Spleen (tissue), 7 donors: ENCODE measurements around the gene AQP3.
"Not testable (repeated sequence)": the region's sequence is repeated elsewhere in the genome, so short reads cannot be mapped to it uniquely, and the experiment has no call there.

ENCODE experiments used
- POLR2A ChIP-seq, 3 donors: fragments of 450-650 bp; IDR thresholded peaks; one replicate each; pipeline ENCODE4 v1.5.1; 2017; ENCODE audit warnings: antibody characterized with exemption in 3 of 3, mild to moderate bottlenecking in 1 of 3
- TF ChIP-seq, protein P1 (sequence below), 11 experiments: fragments of 200-600 bp in 7 of 11; fragments of 450-650 bp in 4 of 11; sonication (generic) in 4 of 11; IDR thresholded peaks in 8 of 11; conservative IDR thresholded peaks in 3 of 11; 1 replicate in 7 of 11; 2 replicates in 4 of 11; pipeline versions ENCODE4 v1.4.0 to v1.8.0; 2016 to 2021; ENCODE audit warnings: antibody characterized with exemption in 11 of 11, inconsistent platforms in 4 of 11, mild to moderate bottlenecking in 1 of 11
- donor health status: DM: no; HTN: no; CAD: no; lungs with moderate emphysema.
- donor health status: DM: no; HTN: no; CAD: no.
- donor health status: DM: no; HTN: no; CAD: no.

DNA sequence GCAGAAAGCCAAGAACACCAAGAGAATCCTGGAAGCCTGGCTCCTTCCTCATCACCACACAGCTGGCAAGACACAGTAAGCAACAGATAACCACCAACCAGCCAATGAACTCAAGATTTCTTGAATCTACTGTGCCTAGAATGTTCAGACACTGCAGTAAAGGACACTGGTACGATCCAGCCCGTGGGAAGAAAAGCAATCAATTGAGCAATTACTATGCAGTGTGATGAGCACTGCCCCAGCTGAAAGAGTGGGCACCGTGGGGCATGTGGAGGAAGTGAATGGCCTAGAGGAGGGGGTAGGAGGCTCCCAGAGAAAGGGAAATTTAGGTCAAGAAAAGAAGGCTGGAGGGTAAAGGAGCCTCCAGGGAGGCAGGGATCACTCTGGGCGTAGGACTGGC lies 49.6 kb downstream of the AQP3 start:
- TF ChIP-seq, protein P1, sequence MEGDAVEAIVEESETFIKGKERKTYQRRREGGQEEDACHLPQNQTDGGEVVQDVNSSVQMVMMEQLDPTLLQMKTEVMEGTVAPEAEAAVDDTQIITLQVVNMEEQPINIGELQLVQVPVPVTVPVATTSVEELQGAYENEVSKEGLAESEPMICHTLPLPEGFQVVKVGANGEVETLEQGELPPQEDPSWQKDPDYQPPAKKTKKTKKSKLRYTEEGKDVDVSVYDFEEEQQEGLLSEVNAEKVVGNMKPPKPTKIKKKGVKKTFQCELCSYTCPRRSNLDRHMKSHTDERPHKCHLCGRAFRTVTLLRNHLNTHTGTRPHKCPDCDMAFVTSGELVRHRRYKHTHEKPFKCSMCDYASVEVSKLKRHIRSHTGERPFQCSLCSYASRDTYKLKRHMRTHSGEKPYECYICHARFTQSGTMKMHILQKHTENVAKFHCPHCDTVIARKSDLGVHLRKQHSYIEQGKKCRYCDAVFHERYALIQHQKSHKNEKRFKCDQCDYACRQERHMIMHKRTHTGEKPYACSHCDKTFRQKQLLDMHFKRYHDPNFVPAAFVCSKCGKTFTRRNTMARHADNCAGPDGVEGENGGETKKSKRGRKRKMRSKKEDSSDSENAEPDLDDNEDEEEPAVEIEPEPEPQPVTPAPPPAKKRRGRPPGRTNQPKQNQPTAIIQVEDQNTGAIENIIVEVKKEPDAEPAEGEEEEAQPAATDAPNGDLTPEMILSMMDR (IDR thresholded peaks at IDR 0.05 in 8 of 11, conservative IDR thresholded peaks at IDR 0.05 in 3 of 11) = not testable (repeated sequence)
- not testable (repeated sequence) for TF ChIP-seq POLR2A (IDR thresholded peaks at IDR 0.05)
